Esophagus squamous epithelium (tissue), 5 donors: Measurements from ENCODE around the gene PXDC1. TPM values are rescaled to one million over a fixed set of nuclear protein-coding genes. Genes with fewer than 3 reads are reported as not detected.

Experiments used
- DNase-seq: peaks from one replicate; lab custom pipeline; 2025; lab: John Stamatoyannopoulos, UW
- H3K27ac ChIP-seq, 4 donors: fragments of 200-600 bp; sonication (generic); one replicate each; pipeline ENCODE4 v1.5.1; 2016 to 2019; ENCODE audit warnings: mild to moderate bottlenecking in 1 of 4
- H3K27me3 ChIP-seq, 4 donors: fragments of 200-600 bp; sonication (generic); 1 replicate in 3 of 4; 2 replicates in 1 of 4; pipeline versions ENCODE4 v1.5.1 to v1.6.0; 2017 to 2021; ENCODE audit warnings: antibody characterized with exemption in 1 of 4
- H3K36me3 ChIP-seq, 3 donors: fragments of 200-600 bp; sonication (generic); one replicate each; pipeline ENCODE4 v1.5.1; 2016 to 2019
- H3K4me1 ChIP-seq, 3 donors: fragments of 200-600 bp; sonication (generic); one replicate each; pipeline ENCODE4 v1.5.1; 2017 to 2019
- H3K4me3 ChIP-seq, 4 donors: fragments of 200-600 bp; sonication (generic); 1 replicate in 3 of 4; 2 replicates in 1 of 4; pipeline ENCODE4 v1.5.1; 2016 to 2019; ENCODE audit warnings: mild to moderate bottlenecking in 2 of 4, moderate library complexity in 1 of 4
- H3K9me3 ChIP-seq, 3 donors: fragments of 200-600 bp; sonication (generic); one replicate each; pipeline ENCODE4 v1.5.1; 2016 to 2019
- CTCF ChIP-seq, 6 experiments: fragments of 450-650 bp in 4 of 6; fragments of 200-600 bp in 2 of 6; sonication (generic) in 2 of 6; IDR thresholded peaks; one replicate each; pipeline ENCODE4 v1.5.1; 2016 to 2019; ENCODE audit warnings: antibody characterized with exemption in 6 of 6, mild to moderate bottlenecking in 4 of 6, moderate library complexity in 4 of 6
- POLR2A ChIP-seq, 4 donors: fragments of 450-650 bp; IDR thresholded peaks; one replicate each; pipeline ENCODE4 v1.6.1; 2017; ENCODE audit warnings: antibody characterized with exemption in 4 of 4, mild to moderate bottlenecking in 4 of 4, moderate library complexity in 3 of 4
- WGBS, 2 donors: methylation state at CpG; one replicate each; pipeline ENCODE4 v1.1.5; 2018; 5-methylcytosine and 5-hydroxymethylcytosine counted together
- intact Hi-C: fragments of 100-400 bp; cut with DNase I; formaldehyde crosslinking; loops from one replicate; pipeline ENCODE4 v1.15.0; 2022
- total RNA-seq, 4 donors: library from RNA; depleted of rRNA; stranded (reverse); fragments of >200 nt; gene quantifications; one replicate each; pipeline ENCODE4 v1.1.0, GENCODE V29; 2016
- donor health status: DM: yes; HTN: yes; CAD: no.

PXDC1 gene
- total RNA-seq: 10 to 100 TPM; 12.1 to 58.0 (median 24.0) TPM

- Histone ChIP-seq H3K27ac (peak within 1 kb of the TSS; percentile 92 to 98 (median 96)), H3K4me1 (peaks cover 22 to 71% (median 35%) of the 10 kb centered on the region in 3 donors), H3K27me3 (peaks cover 0 to 12% (median 0%) of the 10 kb centered on the region in 4 donors), H3K9me3 (no peaks in the 10 kb centered on the region), H3K36me3 (peaks cover 0 to 4% (median 0%) of the 10 kb centered on the region in 3 donors), H3K4me3 (peak within 1 kb of the TSS; percentile 55 to 97 (median 82))
- WGBS, 2 donors: no CpG with 5 or more reads among the region's 88 CpGs
- TF ChIP-seq CTCF (IDR thresholded peaks at IDR 0.05): no peak
- no peak for TF ChIP-seq POLR2A (IDR thresholded peaks at IDR 0.05)
- no peak for DNase-seq
- intact Hi-C loops: loop anchor here (10.0 kb wide), 1 partner anchor 74 kb away; no protein-coding TSS in a partner anchor
Measured at GRCh38 chr6:3751077-3751729, at the start of gene PXDC1. Gene PXDC1 (minus strand): TSS chr6:3751713. CDS start chr6:3751531, 182 bp downstream.

GRCh38 chr6:3800850-3801591 lies 49.5 kb upstream of the PXDC1 start:
- intact Hi-C loops: no loop called here
- Histone ChIP-seq H3K27me3 (no peaks in the 10 kb centered on the region), H3K4me1 (peaks cover 7 to 43% (median 13%) of the 10 kb centered on the region in 3 donors), H3K27ac (no peak overlapping the region), H3K9me3 (no peaks in the 10 kb centered on the region), H3K36me3 (no peaks in the 10 kb centered on the region), H3K4me3 (no peak overlapping the region)
- WGBS, 2 donors: 68 to 82% methylated on average over 10 of the region's 11 CpGs
- no peak for DNase-seq
- TF ChIP-seq CTCF (IDR thresholded peaks at IDR 0.05) (no peak), POLR2A (IDR thresholded peaks at IDR 0.05) (no peak)

- Histone ChIP-seq H3K27me3 (no peaks in the 10 kb centered on the region), H3K4me1 (peaks cover 9 to 41% (median 16%) of the 10 kb centered on the region in 3 donors), H3K27ac (no peak overlapping the region), H3K9me3 (no peaks in the 10 kb centered on the region), H3K36me3 (no peaks in the 10 kb centered on the region), H3K4me3 (no peak overlapping the region)
- TF ChIP-seq CTCF (IDR thresholded peaks at IDR 0.05) (no peak), POLR2A (IDR thresholded peaks at IDR 0.05) (no peak)
- WGBS, 2 donors: 77 to 85% methylated on average over 6 of the region's 6 CpGs
- no peak for DNase-seq
- intact Hi-C loops: no loop called here
Measured at GRCh38 chr6:3799719-3800118, 48.2 kb upstream of the PXDC1 start.

- H3K27me3 ChIP-seq: no peaks in the 10 kb centered on the region
- WGBS, 2 donors: 82 to 84% methylated on average over 7 to 8 of the region's 8 CpGs
- no peak overlapping the region for H3K27ac ChIP-seq
- H3K4me1 ChIP-seq: peaks cover 8 to 27% (median 9%) of the 10 kb centered on the region in 3 donors
- TF ChIP-seq CTCF (IDR thresholded peaks at IDR 0.05) (no peak), POLR2A (IDR thresholded peaks at IDR 0.05) (no peak)
- no peak for DNase-seq
- H3K4me3 ChIP-seq: no peak overlapping the region
- intact Hi-C loops: no loop called here
- no peaks in the 10 kb centered on the region for H3K9me3 ChIP-seq
- no peaks in the 10 kb centered on the region for H3K36me3 ChIP-seq
Measured at GRCh38 chr6:3798055-3798919, 46.8 kb upstream of the PXDC1 start.
